BE2C (cell line): ENCODE results near the gene FPGS.
A peak's percentile ranks its signal among the peaks of the same experiment; 100 is the strongest.
"Not testable (repeated sequence)": the region's sequence is repeated elsewhere in the genome, so short reads cannot be mapped to it uniquely, and the experiment has no call there.

Experiments
- DNase-seq: peaks from one replicate; pipeline ENCODE4 v3.0.0-alpha.2; 2020
- H3K27me3 ChIP-seq: fragments of 250-450 bp; sonication (Bioruptor Pico); 2 replicates; pipeline ENCODE4 v1.5.1; 2020; ENCODE audit warnings: mild to moderate bottlenecking
- H3K36me3 ChIP-seq: fragments of 250-450 bp; sonication (Bioruptor Pico); 2 replicates; pipeline ENCODE4 v1.5.1; 2020; ENCODE audit warnings: mild to moderate bottlenecking
- H3K4me1 ChIP-seq: fragments of 250-450 bp; sonication (Bioruptor Pico); 2 replicates; pipeline ENCODE4 v1.5.1; 2020
- H3K4me3 ChIP-seq: 2 replicates; pipeline ENCODE4 v1.5.1; 2011; ENCODE audit warnings: low read depth, low read length
- H3K9me3 ChIP-seq: fragments of 250-450 bp; sonication (Bioruptor Pico); 2 replicates; pipeline ENCODE4 v1.5.1; 2020
- TF ChIP-seq, protein P1 (sequence below): IDR thresholded peaks from 2 replicates; pipeline ENCODE4 v1.5.1; 2012; ENCODE audit warnings: mild to moderate bottlenecking, low read depth, low read length

Gene FPGS

DNA sequence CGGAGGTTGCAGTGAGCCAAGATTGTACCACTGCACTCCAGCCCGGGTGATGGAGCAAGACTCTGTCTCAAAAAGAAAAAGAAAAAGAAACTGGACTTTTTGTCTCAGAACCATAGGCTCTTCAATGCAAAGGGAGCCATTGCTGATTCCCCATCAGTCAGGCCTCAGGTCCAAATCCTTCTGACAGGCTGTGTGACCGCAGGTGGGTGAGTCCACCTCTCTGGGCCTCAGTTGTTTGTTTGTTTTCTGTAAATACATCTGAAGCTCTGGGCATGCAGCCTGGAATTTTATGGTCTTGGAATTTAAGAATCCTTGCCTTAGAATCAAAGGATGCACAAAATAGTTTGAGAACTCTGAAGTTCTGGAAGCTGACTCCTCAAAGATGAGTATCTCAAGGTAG lies 46.4 kb upstream of the FPGS start:
- DNase-seq: no peak
- TF ChIP-seq, protein P1, sequence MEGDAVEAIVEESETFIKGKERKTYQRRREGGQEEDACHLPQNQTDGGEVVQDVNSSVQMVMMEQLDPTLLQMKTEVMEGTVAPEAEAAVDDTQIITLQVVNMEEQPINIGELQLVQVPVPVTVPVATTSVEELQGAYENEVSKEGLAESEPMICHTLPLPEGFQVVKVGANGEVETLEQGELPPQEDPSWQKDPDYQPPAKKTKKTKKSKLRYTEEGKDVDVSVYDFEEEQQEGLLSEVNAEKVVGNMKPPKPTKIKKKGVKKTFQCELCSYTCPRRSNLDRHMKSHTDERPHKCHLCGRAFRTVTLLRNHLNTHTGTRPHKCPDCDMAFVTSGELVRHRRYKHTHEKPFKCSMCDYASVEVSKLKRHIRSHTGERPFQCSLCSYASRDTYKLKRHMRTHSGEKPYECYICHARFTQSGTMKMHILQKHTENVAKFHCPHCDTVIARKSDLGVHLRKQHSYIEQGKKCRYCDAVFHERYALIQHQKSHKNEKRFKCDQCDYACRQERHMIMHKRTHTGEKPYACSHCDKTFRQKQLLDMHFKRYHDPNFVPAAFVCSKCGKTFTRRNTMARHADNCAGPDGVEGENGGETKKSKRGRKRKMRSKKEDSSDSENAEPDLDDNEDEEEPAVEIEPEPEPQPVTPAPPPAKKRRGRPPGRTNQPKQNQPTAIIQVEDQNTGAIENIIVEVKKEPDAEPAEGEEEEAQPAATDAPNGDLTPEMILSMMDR: no peak
- Histone ChIP-seq H3K9me3 (no peaks in the 10 kb centered on the region), H3K27me3 (no peaks in the 10 kb centered on the region), H3K4me1 (peaks cover 5% of the 10 kb centered on the region), H3K36me3 (no peaks in the 10 kb centered on the region), H3K4me3 (no peak overlapping the region)

DNA sequence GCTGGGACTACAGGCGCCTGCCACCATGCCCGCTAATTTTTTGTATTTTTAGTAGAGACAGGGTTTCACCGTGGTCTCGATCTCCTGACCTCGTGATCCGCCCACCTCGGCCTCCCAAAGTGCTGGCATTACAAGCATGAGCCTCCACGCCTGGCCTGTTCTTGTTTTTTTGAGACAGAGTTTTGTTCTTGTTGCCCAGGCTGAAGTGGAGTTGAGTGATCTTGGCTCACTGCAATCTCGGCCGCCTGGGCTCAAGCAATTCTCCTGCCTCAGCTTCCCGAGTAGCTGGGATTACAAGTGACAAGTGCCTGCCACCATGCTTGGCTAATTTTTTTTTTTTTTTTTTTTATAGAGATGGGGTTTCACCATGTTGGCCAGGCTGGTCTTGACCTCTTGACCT lies 45.9 kb upstream of the FPGS start:
- not testable (repeated sequence) for H3K4me3 ChIP-seq, H3K27me3 ChIP-seq, H3K36me3 ChIP-seq, H3K4me1 ChIP-seq, DNase-seq, H3K9me3 ChIP-seq

DNA sequence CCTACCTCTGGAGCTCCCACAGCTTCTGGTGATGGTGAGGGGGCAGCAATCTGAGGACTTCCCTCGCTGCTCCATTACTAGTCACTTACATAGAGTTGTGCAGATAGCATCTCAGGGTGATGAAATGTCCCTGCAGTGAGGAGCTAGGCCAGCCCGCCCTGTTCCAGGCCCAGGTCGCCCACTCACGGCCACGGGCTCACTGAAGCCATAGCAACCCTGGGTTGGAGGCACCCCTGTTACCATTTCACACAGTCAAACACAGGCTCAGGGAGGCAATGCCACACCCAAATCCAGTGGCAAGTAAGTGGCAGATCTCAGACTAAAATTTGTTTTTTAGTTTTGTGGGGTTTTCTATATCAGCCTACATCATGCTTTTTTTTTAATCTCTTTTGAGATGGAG lies 43.8 kb upstream of the FPGS start:
- H3K4me3 ChIP-seq: no peak overlapping the region
- H3K36me3 ChIP-seq: no peaks in the 10 kb centered on the region
- no peaks in the 10 kb centered on the region for H3K27me3 ChIP-seq
- no peaks in the 10 kb centered on the region for H3K9me3 ChIP-seq
- TF ChIP-seq, protein P1: no peak
- H3K4me1 ChIP-seq: peaks cover 15% of the 10 kb centered on the region
- DNase-seq: no peak

DNA sequence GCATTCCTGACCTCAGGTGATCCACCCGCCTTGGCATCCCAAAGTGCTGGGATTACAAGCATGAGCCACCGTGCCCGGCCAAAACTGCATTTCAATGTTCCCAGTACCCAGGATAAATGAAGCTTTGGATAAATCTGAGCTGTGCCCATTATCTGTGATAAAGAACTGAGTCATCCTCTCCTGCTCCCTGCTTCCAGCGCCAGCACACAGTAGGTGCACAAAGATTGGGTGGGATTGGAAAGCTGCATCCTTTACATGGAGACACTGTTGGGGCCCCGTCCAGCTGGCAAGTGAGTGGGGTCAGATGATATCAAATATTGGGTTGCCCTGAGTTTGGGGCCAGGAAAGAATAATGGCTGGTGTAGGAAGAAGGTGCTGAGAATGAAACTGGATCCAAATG lies 41.6 kb upstream of the FPGS start:
- TF ChIP-seq, protein P1: no peak
- no peak for DNase-seq
- H3K9me3 ChIP-seq: no peaks in the 10 kb centered on the region
- H3K4me3 ChIP-seq: no peak overlapping the region
- H3K27me3 ChIP-seq: no peaks in the 10 kb centered on the region
- H3K36me3 ChIP-seq: no peaks in the 10 kb centered on the region
- peaks cover 15% of the 10 kb centered on the region for H3K4me1 ChIP-seq

DNA sequence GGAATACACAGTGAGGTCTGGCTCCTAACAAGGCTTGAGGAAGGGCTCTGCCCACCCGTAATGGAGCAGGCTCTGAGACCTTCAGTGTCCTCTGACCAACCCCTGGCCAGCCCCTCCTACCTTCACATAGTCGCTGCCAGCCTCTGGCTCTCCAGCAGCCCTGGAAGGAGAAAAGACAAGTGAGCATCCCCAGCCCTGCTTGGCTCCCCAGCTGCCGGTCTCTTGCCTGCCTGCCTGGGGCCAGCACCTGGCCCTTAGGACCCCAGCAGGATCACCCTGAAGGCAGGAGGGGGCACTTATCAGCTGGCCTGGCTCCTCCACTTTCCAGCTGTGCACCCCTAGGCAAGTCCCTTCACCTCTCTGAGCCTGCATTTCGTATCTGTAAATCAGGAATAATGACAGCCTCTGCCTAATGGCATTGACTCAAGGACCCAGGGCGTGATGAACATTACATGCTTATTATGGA lies 41.2 kb upstream of the FPGS start:
- H3K9me3 ChIP-seq: no peaks in the 10 kb centered on the region
- no peaks in the 10 kb centered on the region for H3K27me3 ChIP-seq
- TF ChIP-seq, protein P1: no peak
- no peaks in the 10 kb centered on the region for H3K36me3 ChIP-seq
- no peak overlapping the region for H3K4me3 ChIP-seq
- peaks cover 15% of the 10 kb centered on the region for H3K4me1 ChIP-seq
- DNase-seq: peak; percentile 67

DNA sequence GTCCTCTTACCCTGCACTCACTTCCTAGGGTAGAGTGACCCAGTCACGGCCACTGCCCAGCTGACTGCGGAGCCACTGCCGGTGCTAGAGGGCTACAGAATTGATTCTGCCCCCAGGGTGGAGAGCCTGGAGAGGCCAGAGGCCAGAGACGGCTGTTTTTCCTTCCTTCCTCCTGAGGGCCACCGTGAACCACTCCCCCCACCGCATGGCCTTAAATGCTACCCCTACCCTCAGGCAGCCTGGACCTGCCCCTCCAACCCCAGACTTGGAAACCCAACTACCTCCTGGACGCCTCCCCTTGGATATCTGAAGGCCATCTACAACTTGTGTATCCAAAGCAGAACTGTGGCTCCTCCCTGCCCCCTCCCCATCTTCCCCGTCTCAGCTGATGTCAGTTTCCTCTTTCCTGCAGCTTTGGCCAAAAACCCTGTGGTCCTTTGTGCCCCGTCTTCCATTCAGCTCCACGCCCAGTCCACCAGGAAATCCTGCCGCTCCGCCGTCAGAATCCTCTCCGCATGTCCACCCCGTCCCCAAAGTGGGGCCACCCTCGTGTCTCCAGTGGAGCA lies 40.5 kb upstream of the FPGS start:
- DNase-seq: no peak
- H3K4me1 ChIP-seq: peaks cover 15% of the 10 kb centered on the region

More for the DNA sequence above, 40.5 kb upstream of the FPGS start:
- no peaks in the 10 kb centered on the region for H3K36me3 ChIP-seq
- no peaks in the 10 kb centered on the region for H3K9me3 ChIP-seq
- TF ChIP-seq, protein P1: no peak
- no peaks in the 10 kb centered on the region for H3K27me3 ChIP-seq
- no peak overlapping the region for H3K4me3 ChIP-seq
